Neuronal stem cell (in vitro differentiated cells): ENCODE data around the gene ZPLD1.

Source experiments
- DNase-seq: peaks from one replicate; pipeline ENCODE4 v3.0.0-alpha.2; 2013; ENCODE audit warnings: low spot score
- H2AFZ ChIP-seq: one replicate; pipeline ENCODE4 v1.6.1; 2013; ENCODE audit warnings: mild to moderate bottlenecking, low read length, inconsistent platforms
- H2AK5ac ChIP-seq: 2 replicates; pipeline ENCODE4 v1.6.1; 2013; ENCODE audit warnings: low read depth, mild to moderate bottlenecking, inconsistent platforms, low read length, moderate library complexity, mixed read lengths
- H2BK120ac ChIP-seq: 2 replicates; pipeline ENCODE4 v1.6.1; 2013; ENCODE audit warnings: low read depth, mild to moderate bottlenecking, inconsistent platforms, low read length, moderate library complexity, mixed read lengths
- H2BK12ac ChIP-seq: one replicate; pipeline ENCODE4 v1.6.1; 2013; ENCODE audit warnings: low read length, inconsistent platforms
- H2BK15ac ChIP-seq: 2 replicates; pipeline ENCODE4 v1.6.1; 2013; ENCODE audit warnings: mild to moderate bottlenecking, low read length, inconsistent platforms, mixed read lengths
- H2BK5ac ChIP-seq: one replicate; pipeline ENCODE4 v1.6.1; 2013; ENCODE audit warnings: inconsistent platforms, mild to moderate bottlenecking, low read length, moderate library complexity
- H3K14ac ChIP-seq: one replicate; pipeline ENCODE4 v1.6.1; 2013; ENCODE audit warnings: low read length, inconsistent platforms
- H3K18ac ChIP-seq: 2 replicates; pipeline ENCODE4 v1.6.1; 2013; ENCODE audit warnings: low read length, inconsistent platforms
- H3K23ac ChIP-seq: 2 replicates; pipeline ENCODE4 v1.6.1; 2013; ENCODE audit warnings: low read depth, mild to moderate bottlenecking, mixed read lengths, low read length, inconsistent platforms; ENCODE audit not compliant: poor library complexity
- H3K27ac ChIP-seq: replicated peaks from 3 replicates; pipeline ENCODE4 v1.5.1; 2013; ENCODE audit warnings: low read length, inconsistent platforms
- H3K27me3 ChIP-seq, 3 experiments: 2 replicates each; pipeline ENCODE4 v1.6.1; 2013; ENCODE audit warnings: low read length in 3 of 3, mild to moderate bottlenecking in 2 of 3, inconsistent platforms in 1 of 3, low read depth in 1 of 3, mixed read lengths in 1 of 3, moderate library complexity in 1 of 3; ENCODE audit not compliant: control insufficient read depth in 3 of 3, insufficient read depth in 3 of 3
- H3K36me3 ChIP-seq, 2 donors: replicated peaks in 1 of 2; 2 replicates each; pipeline ENCODE4 v1.6.1; 2013; ENCODE audit warnings: low read length in 2 of 2; ENCODE audit not compliant: control insufficient read depth in 2 of 2, insufficient read depth in 2 of 2
- H3K4ac ChIP-seq: 2 replicates; pipeline ENCODE4 v1.6.1; 2013; ENCODE audit warnings: inconsistent platforms, mild to moderate bottlenecking, low read length, moderate library complexity
- H3K4me1 ChIP-seq, 2 donors: 1 replicate in 1 of 2; 2 replicates in 1 of 2; pipeline ENCODE4 v1.6.1; 2013; ENCODE audit warnings: low read length in 2 of 2, low read depth in 1 of 2; ENCODE audit not compliant: control insufficient read depth in 2 of 2, insufficient read depth in 1 of 2
- H3K4me2 ChIP-seq: one replicate; pipeline ENCODE4 v1.6.1; 2013; ENCODE audit warnings: mild to moderate bottlenecking, low read length, inconsistent platforms; ENCODE audit not compliant: insufficient read depth, poor library complexity, severe bottlenecking
- H3K4me3 ChIP-seq, 2 donors: 2 replicates each; pipeline ENCODE4 v1.5.1; 2013; ENCODE audit warnings: low read length in 2 of 2, mild to moderate bottlenecking in 2 of 2, inconsistent platforms in 1 of 2, moderate library complexity in 1 of 2
- H3K79me1 ChIP-seq: one replicate; pipeline ENCODE4 v1.6.1; 2013; ENCODE audit warnings: low read depth, mild to moderate bottlenecking, inconsistent platforms, low read length, moderate library complexity
- H3K9ac ChIP-seq: one replicate; pipeline ENCODE4 v1.6.1; 2013; ENCODE audit warnings: mild to moderate bottlenecking, low read depth, low read length, inconsistent platforms; ENCODE audit not compliant: poor library complexity
- H3K9me3 ChIP-seq, 2 donors: replicated peaks in 1 of 2; 2 replicates each; pipeline versions ENCODE3 to v1.6.1; 2013; ENCODE audit warnings: low read length in 2 of 2, mild to moderate bottlenecking in 2 of 2, inconsistent platforms in 1 of 2, low read depth in 1 of 2, mixed read lengths in 1 of 2, moderate library complexity in 1 of 2; ENCODE audit not compliant: control insufficient read depth in 2 of 2, insufficient read depth in 1 of 2
- H4K8ac ChIP-seq: one replicate; pipeline ENCODE4 v1.6.1; 2013; ENCODE audit warnings: low read depth, mild to moderate bottlenecking, inconsistent platforms, low read length, moderate library complexity
- H4K91ac ChIP-seq: one replicate; pipeline ENCODE4 v1.6.1; 2013; ENCODE audit warnings: low read length, low read depth, mild to moderate bottlenecking, inconsistent platforms; ENCODE audit not compliant: poor library complexity
- WGBS, 2 donors: extraction: QIAGEN DNeasy Blood & Tissue Kit; methylation state at CpG; one replicate each; pipeline ENCODE4 v1.1.7; 2013; ENCODE audit warnings: missing lambda C conversion rate in 2 of 2, mixed read lengths in 1 of 2; ENCODE audit not compliant: insufficient read length in 2 of 2, insufficient replicate concordance in 1 of 2; ENCODE audit errors: extremely low coverage in 2 of 2; 5-methylcytosine and 5-hydroxymethylcytosine counted together

The ZPLD1 gene

GRCh38 chr3:102505542-102505941 lies 70.7 kb downstream of the ZPLD1 start:
- Histone ChIP-seq H2BK120ac (no peak overlapping the region), H2BK12ac (no peak overlapping the region), H3K4ac (no peak overlapping the region), H3K4me2 (no peak overlapping the region), H2BK5ac (no peak overlapping the region), H3K27me3 (no peaks in the 10 kb centered on the region), H3K18ac (no peak overlapping the region), H4K91ac (no peak overlapping the region), H4K8ac (no peak overlapping the region), H2AK5ac (no peak overlapping the region), H3K23ac (no peak overlapping the region), H2AFZ (no peak overlapping the region), H3K14ac (no peak overlapping the region), H2BK15ac (no peak overlapping the region), H3K36me3 (no peaks in the 10 kb centered on the region), H3K79me1 (no peaks in the 10 kb centered on the region), H3K4me1 (no peaks in the 10 kb centered on the region), H3K9ac (no peak overlapping the region), H3K9me3 (no peaks in the 10 kb centered on the region), H3K4me3 (no peak overlapping the region), H3K27ac (no peak overlapping the region)
- DNase-seq, result no peak
- WGBS, 2 donors, result no CpG with 5 or more reads among the region's 2 CpGs

DNA sequence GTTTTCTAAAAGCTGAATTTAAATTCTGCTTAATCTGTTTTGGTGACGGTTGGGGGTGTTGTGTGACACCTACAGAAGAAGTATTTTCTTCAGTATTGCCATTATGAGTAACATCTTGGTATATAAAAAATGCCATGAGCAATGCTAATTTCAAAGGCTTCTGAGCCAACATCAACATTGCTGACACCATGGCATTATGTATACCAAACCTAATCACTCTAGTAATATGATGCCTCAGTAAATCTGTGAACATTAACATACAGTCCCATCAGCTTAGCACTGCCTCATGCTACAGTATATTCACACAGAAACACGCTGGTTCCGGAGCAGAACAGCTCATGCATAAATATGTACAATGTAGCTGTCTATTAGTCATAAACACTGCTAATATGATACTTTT lies 75.8 kb downstream of the ZPLD1 start:
- Histone ChIP-seq H3K18ac (no peak overlapping the region), H2BK120ac (no peak overlapping the region), H2BK15ac (no peak overlapping the region), H3K27me3 (no peaks in the 10 kb centered on the region), H3K79me1 (no peaks in the 10 kb centered on the region), H3K27ac (no peak overlapping the region), H3K4me1 (no peaks in the 10 kb centered on the region), H2BK12ac (no peak overlapping the region), H3K4ac (no peak overlapping the region), H3K4me2 (no peak overlapping the region), H4K91ac (no peak overlapping the region), H3K14ac (no peak overlapping the region), H2AK5ac (no peak overlapping the region), H3K9ac (no peak overlapping the region), H3K36me3 (no peaks in the 10 kb centered on the region), H3K9me3 (no peaks in the 10 kb centered on the region), H3K4me3 (no peak overlapping the region), H3K23ac (no peak overlapping the region), H2BK5ac (no peak overlapping the region), H2AFZ (no peak overlapping the region), H4K8ac (no peak overlapping the region)
- no peak for DNase-seq
- no CpG with 5 or more reads among the region's 3 CpGs for WGBS, 2 donors

DNA sequence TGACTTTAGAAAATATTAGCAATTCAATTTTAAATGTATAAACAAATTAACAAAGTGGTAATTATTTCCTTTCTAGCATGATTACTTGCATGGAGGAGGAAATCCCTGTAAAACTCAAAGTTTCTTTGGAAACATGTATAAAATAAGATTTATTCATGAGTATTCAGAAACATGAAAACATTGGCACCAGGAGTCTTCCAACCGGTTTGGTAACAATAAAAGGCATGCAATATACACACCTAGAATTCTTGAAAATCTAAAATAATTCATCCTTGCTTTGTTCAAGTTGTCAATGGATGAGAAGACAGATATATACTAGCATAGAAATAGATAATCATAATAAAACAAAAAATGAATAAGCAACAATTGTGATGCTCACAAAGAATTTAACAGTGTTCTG lies 76.4 kb downstream of the ZPLD1 start:
- Histone ChIP-seq H3K27me3 (no peaks in the 10 kb centered on the region), H2AK5ac (no peak overlapping the region), H4K91ac (no peak overlapping the region), H2BK12ac (no peak overlapping the region), H2AFZ (no peak overlapping the region), H2BK5ac (no peak overlapping the region), H3K4me2 (no peak overlapping the region), H3K4me3 (no peak overlapping the region), H3K9me3 (no peaks in the 10 kb centered on the region), H3K4me1 (no peaks in the 10 kb centered on the region), H3K36me3 (no peaks in the 10 kb centered on the region), H3K23ac (no peak overlapping the region), H3K18ac (no peak overlapping the region), H3K9ac (no peak overlapping the region), H3K4ac (no peak overlapping the region), H4K8ac (no peak overlapping the region), H3K79me1 (no peaks in the 10 kb centered on the region), H2BK120ac (no peak overlapping the region), H3K27ac (no peak overlapping the region), H3K14ac (no peak overlapping the region), H2BK15ac (no peak overlapping the region)
- no CpG with 5 or more reads among the region's 1 CpG for WGBS, 2 donors
- DNase-seq, result no peak

DNA sequence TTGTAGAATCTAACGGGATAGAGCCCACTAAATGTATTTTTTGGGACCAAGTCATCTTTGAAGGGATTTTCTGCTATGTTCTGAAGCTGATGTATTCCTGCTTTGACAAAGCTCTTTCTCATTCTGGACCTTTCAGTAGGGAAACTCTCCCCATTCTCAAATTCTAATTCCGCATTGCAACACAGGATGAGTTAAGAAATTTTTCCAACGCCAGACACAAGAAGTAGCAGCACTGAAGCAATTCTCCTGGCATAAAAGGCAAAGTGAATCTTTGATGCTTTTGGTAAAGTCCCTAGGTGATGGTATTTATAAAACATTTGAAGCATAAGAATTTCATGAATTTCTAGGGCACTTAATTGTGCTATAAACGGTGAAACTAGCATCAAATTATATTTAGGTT lies 76.8 kb downstream of the ZPLD1 start:
- Histone ChIP-seq H4K91ac (no peak overlapping the region), H4K8ac (no peak overlapping the region), H3K9ac (no peak overlapping the region), H3K4me1 (no peaks in the 10 kb centered on the region), H3K14ac (no peak overlapping the region), H3K18ac (no peak overlapping the region), H2BK15ac (no peak overlapping the region), H3K4me3 (no peak overlapping the region), H3K27me3 (no peaks in the 10 kb centered on the region), H3K36me3 (no peaks in the 10 kb centered on the region), H3K4ac (no peak overlapping the region), H2AK5ac (no peak overlapping the region), H2BK5ac (no peak overlapping the region), H2BK12ac (no peak overlapping the region), H2BK120ac (no peak overlapping the region), H3K23ac (no peak overlapping the region), H3K9me3 (no peaks in the 10 kb centered on the region), H2AFZ (no peak overlapping the region), H3K79me1 (no peaks in the 10 kb centered on the region), H3K27ac (no peak overlapping the region), H3K4me2 (no peak overlapping the region)
- DNase-seq, result no peak
- WGBS, 2 donors, result no CpG with 5 or more reads among the region's 4 CpGs
